Measurements from ENCODE around the gene NF1. TPM values are rescaled to one million over a fixed set of nuclear protein-coding genes. Genes with fewer than 3 reads are reported as not detected.
"Not testable (repeated sequence)": the region's sequence is repeated elsewhere in the genome, so short reads cannot be mapped to it uniquely, and the experiment has no call there.

Gene NF1
- total RNA-seq, 1 experiment from 2014 or later: 41.0 TPM

DNA sequence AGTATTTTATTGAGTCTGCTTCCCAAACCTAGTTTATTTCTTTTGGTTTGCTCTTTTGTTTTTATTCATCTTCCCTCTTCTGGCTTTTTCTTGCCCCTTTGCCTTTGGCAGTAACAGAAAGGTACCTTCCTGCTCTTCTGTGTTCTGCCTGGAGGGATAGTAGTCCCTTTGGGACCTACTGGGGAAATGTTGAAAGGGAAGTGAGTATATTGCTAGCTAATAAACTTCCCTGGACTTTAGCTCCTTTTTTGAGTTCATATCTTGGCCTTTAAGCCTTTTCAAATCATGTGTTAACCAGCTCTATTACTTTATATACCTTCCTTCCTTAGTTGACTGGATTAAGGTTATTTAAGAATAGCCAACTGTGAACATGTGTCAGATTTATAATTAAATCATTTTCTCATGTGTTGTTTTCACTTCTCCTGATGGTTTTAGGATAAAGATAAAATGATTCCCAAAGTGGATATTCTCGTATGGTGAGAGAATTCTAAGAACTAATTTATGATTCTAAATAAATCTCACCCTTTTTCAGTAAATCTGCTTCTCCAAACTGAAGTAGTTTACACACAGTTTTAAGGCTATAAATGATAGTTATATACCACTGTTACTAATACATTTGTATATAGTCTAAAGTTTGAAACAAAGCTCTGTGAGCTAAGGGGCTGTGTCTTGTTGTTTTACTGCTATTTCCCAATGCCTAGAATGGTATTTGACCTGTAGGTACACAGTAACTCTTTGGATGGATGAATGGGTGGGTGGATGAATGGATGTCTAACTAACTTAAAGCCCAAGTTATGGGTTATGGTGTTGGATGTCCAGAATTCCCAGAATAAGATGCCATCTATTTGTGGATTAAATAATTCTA lies 156.6 kb downstream of the NF1 start:
- DNase-seq (ENCODE audit: low spot score): no peak

DNA sequence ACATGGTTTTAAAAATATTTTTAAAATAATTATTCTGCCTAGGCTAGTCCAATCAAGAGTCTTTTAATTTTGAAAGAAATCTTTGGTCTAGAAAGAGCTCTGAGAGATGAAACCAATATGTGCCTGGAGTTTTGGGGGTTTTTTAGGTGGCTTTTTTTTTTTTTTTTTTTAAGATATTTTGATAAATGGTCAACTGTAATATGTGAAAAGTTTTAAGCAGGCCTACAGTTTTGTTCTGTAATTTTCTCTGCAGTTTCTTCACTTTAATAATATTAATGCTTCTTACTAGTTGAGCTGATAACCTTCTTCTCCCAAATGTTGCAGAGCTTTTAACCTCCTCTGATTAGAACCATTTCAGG lies 157.2 kb downstream of the NF1 start:
- DNase-seq (ENCODE audit: low spot score): no peak

GRCh38 chr17:31252741-31253140 lies 158.0 kb downstream of the NF1 start:
- no peak for DNase-seq (ENCODE audit: low spot score)

- no peak for DNase-seq (ENCODE audit: low spot score)
Measured at GRCh38 chr17:31254654-31255053, 159.9 kb downstream of the NF1 start.

DNA sequence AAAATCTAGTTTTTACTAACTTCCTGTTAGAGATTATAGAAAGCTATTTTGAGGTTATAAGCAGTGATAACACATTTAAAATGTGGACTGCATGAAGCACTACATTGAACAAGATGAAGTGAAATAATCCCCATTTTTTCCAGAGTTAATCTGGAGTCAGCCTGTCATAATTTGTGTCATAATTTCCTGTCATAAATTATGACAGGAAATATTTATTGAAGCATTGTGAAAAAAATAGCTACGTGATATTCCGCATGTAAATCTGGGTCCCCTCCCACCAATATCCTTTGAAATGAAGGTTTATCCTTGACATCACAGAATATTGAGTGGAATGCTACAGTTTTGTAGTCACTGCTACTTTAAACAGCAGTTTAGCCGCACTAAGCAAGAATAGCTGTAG lies 162.2 kb downstream of the NF1 start:
- DNase-seq (ENCODE audit: low spot score): no peak

DNA sequence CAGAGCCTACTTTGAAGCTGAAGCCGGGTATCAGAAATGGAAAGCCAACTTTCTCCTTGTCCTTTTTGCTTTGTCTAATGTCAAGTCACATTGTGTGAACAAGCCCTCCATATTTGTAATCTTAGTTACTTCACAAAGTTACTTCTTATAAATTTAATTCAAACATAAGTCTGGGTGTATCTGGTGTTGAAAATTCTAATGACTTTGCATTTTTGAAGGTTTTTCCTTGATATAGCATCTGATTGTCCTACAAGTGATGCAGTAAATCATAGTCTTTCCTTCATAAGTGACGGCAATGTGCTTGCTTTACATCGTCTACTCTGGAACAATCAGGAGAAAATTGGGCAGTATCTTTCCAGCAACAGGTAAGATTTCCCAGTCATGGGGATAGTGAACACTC lies 165.4 kb downstream of the NF1 start:
- no peak for DNase-seq (ENCODE audit: low spot score)

DNA sequence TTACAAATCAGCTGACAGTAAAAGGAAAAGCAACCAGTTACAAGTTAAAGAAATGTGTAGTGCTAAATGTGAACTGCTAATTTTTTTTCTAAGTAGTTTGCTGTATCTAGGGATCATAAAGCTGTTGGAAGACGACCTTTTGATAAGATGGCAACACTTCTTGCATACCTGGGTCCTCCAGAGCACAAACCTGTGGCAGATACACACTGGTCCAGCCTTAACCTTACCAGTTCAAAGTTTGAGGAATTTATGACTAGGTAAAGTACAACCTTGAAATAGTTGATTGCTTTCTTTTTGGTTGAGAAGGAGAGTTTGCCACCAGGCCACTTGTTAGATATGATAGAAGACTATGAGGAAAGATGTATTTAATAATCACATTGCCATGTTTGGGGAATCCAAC lies 166.8 kb downstream of the NF1 start:
- no peak for DNase-seq (ENCODE audit: low spot score)

DNA sequence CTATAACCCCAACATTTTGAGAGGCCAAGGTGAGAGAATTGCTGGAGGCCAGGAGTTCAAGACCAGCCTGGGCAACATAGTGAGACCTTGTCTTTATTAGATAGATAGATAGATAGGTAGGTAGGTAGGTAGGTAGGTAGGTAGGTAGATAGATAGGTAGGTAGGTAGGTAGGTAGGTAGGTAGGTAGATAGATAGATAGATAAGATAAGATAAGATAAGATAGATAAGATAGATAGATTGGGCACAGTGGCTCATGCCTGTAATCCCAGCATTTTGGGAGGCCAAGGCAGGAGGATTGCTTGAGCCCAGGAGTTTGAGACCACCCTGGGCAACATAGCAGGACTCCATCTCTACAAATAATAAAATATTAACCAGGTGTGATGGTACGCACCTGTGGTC lies 168.1 kb downstream of the NF1 start:
- not testable (repeated sequence) for DNase-seq (ENCODE audit: low spot score)

- DNase-seq (ENCODE audit: low spot score): peak; percentile 22
Measured at GRCh38 chr17:31266042-31266441, 171.3 kb downstream of the NF1 start.

DNA sequence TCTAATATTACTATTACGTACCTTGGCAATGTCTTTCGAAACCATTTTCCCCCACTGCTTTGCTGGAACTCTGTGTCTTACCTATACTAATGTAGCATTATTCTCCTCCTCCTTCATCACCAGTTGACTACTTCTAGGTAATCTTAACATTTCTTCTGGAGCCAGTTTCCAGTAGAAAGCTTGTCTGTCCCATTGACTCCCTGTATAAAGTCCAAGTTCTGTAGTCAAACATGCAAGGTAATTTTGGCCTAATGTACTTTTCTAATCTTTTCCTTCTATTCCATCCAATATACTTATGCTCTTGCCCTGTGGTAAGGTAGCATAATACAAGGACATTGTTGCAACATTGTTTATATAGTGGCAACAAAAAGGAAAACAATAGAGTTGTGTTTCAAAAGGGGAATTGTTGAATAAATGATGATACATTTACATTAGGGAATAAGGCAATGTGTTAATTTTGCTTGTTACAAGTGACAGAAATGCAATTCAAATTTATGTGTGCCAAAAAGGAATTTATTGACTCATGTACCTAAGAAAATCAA lies 174.3 kb downstream of the NF1 start:
- no peak for DNase-seq (ENCODE audit: low spot score)

GRCh38 chr17:31269578-31269983 lies 174.8 kb downstream of the NF1 start:
- DNase-seq (ENCODE audit: low spot score): peak; percentile 54

- DNase-seq (ENCODE audit: low spot score): no peak
Measured at GRCh38 chr17:31272236-31272635, 177.5 kb downstream of the NF1 start.

GRCh38 chr17:31272803-31273202 lies 178.0 kb downstream of the NF1 start:
- no peak for DNase-seq (ENCODE audit: low spot score)

DNA sequence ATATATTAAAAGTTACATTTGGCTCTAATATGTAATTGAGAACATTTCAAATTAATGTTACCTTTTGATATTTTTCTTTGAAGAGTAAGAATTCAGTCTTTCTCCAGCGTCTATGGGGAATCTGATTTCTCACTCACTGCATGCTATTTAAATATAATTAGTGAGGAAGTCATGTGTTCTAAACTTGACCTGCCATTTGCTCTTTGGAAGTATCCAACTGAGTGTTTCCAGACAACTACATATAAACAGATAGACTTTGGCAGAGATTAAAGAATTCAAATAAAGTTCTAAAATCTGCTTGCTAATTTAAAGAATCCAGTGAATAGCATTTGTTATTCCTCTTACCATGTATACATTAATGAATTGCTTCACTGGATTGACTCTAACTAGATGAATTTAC lies 178.7 kb downstream of the NF1 start:
- DNase-seq (ENCODE audit: low spot score): no peak

GRCh38 chr17:31274252-31274651 lies 179.5 kb downstream of the NF1 start:
- DNase-seq (ENCODE audit: low spot score): no peak

DNA sequence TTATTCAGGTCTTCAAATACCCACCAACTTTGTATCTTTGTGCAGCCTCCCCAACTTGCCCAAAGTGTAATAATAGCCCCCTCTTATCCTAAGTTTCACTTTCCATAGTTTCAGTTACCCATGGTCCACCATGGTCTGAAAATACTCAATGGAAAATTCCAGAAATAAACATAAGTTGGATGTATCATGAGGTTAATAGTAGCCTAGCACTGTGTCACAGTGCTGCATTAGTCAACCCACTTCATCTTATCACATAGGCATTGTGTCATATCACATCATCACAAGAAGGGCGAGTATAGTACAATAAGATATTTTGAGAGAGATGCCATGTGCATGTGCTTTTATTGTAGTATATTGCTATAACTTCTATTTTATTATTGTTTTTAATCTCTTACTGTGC lies 180.3 kb downstream of the NF1 start:
- DNase-seq (ENCODE audit: low spot score): no peak

DNA sequence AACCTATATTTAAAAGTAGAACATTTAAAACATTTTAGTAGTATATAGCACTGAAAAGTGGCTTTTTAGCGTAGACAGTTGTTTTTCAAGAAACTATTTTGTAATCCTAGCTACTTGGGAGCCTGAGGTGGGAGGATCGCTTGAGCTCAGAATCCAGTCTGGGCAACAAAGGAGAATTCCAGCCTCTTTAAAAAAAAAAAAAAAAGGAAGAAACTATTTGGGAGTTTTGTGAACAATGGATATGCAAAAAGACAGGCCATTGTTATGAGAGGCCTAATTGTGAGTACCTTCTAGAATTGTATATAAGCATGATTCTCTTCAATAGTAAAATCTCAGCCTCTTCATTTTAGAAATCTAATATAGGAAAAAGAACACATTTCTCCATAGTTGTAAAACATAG lies 184.6 kb downstream of the NF1 start:
- DNase-seq (ENCODE audit: low spot score): no peak

- DNase-seq (ENCODE audit: low spot score): no peak
Measured at GRCh38 chr17:31281061-31281460, 186.3 kb downstream of the NF1 start.

DNA sequence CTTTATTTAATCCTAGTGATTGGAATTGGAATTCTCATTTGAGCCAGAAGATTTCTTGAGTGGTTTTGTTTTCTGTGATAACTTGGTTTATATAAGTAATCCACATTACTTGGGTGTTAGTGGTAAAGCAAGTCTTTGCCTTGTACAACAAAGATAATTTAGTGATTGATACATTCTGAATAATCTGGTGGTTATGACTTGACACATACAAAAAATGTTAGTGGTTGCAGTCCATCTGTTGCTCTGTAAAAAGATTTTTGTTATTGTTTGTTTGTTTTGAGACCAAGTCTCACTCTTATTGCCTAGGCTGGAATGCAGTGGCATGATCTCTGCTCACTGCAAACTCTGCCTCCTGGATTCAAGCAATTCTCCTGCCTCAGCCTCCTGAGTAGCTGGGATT lies 189.1 kb downstream of the NF1 start:
- DNase-seq (ENCODE audit: low spot score): no peak

DNA sequence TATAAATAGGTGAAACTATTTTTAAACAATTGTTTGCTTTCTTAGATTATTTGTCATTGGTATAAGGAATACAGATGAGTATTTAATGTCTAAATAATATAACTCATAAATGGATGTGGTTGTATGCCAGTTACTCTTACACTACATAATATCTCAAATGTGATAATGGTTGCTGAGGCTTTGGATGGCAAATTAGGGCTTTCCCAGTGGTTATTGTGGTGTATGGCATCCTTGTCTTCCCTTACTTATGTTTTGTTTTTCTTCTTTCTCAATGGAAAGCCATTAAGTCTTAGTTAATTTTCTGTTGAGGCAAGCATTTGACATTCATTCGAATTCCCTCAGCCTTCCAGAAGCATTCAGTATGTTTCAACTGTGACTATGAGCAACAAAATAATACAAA lies 191.8 kb downstream of the NF1 start:
- DNase-seq (ENCODE audit: low spot score): no peak

GRCh38 chr17:31287932-31288331 lies 193.2 kb downstream of the NF1 start:
- DNase-seq (ENCODE audit: low spot score): not testable (repeated sequence)

- no peak for DNase-seq (ENCODE audit: low spot score)
Measured at GRCh38 chr17:31289790-31290189, 195.0 kb downstream of the NF1 start.

DNA sequence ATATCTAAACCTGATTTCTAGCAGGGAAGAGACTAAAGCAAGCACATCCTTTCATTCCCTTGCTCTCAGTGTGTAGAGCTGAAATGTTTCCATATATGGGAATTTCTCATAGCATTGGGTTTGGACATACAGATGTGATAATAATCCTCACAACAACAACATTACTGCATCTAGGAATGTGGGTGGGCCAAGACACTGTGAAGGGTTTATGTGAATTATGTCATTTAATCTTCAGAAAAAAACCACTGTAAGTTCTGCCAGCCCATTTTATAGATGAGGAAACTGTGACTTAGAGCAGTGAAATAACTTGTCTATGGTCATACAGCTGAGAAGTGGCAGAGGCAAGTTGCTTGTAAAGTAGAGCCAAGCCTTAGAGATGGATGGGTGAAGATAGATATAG lies 197.0 kb downstream of the NF1 start:
- DNase-seq (ENCODE audit: low spot score): no peak

DNA sequence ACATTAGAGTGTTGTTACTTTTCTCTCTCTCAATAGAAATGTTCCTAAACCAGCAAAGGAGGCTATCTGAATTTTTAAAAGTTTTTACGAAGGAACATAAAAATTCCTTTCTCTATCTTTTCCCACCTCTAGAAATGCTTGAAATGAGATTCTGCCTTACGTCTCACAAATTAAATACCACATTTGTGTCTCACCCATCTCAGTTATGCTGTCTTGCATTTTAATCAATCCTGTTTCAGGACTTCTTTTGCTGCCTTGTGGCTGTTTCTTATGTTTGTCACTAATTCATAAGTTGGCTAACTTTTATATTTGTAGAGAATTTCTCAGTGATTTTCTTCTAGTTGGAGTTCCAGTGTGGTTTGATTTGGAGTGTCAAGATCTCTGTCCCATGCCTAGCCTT lies 198.8 kb downstream of the NF1 start:
- no peak for DNase-seq (ENCODE audit: low spot score)
